Measurements from ENCODE around the gene CDK17. TPM values are rescaled to one million over a fixed set of nuclear protein-coding genes. Genes with fewer than 3 reads are reported as not detected.

Gene CDK17
- polyA plus RNA-seq, 1 of the 3 experiments (the other 2 are of a cell fraction), result 11.7 TPM

DNA sequence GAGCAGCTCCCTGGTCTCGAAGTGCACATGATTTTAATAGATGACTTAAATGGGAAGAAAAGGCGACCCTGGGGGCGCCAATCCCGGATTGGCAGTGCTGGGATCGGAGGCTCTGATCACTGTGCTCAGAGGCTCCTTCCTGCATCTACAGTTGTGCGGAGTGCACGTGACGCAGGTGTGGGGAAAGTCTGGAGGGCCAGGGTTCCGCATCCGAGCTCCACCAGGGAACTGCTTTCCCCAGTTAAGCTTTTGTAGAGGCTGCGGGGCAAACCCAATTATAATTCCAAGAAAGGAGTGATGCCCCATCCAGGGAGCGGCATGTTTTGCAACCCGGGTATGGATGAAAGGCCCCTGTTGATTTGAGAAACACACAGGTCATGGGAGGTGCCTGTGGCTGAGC is 169.6 kb downstream of the CDK17 start:
- no peak overlapping the region for H2AFZ ChIP-seq (ENCODE audit: low read depth)
- no peak for DNase-seq
- no peaks in the 10 kb centered on the region for H3F3A ChIP-seq (replicated peaks; ENCODE audit: insufficient read depth)
- H3K9me2 ChIP-seq, result no peaks in the 10 kb centered on the region
- peaks cover 0 to 8% of the 10 kb centered on the region in 2 experiments; a peak in 1 of 4 replicates for H3K4me1 ChIP-seq (ENCODE audit: control insufficient read depth in 1 of 2, insufficient read depth in 2 of 2, low read depth in 1 of 2, low read length in 1 of 2)
- ChIA-PET CTCF (interaction anchor here (0.7 to 1.8 kb wide), 3 partner anchors 15 to 108 kb away, joined by 3 to 4 read pairs (median 3); no protein-coding TSS in a partner anchor), POLR2A (interaction anchor here (0.6 kb wide), 1 partner anchor 348 kb away, joined by 3 read pairs; no protein-coding TSS in a partner anchor)
- H3K27me3 ChIP-seq (ENCODE audit: insufficient read depth), result no peaks in the 10 kb centered on the region
- H3K9ac ChIP-seq, result no peak overlapping the region
- no peaks in the 10 kb centered on the region for H3K9me3 ChIP-seq
- peaks cover 10 to 26% of the 10 kb centered on the region in 2 experiments for H3K36me3 ChIP-seq (replicated peaks in 1 of 2; ENCODE audit: control insufficient read depth in 1 of 2, insufficient read depth in 2 of 2, low read length in 1 of 2)
- H3K27ac ChIP-seq (ENCODE audit: low read depth in 2 of 2, low read length in 1 of 2), result no peak overlapping the region
- peaks cover 86% of the 10 kb centered on the region for H4K20me1 ChIP-seq (ENCODE audit: insufficient read depth)
- H3K79me2 ChIP-seq (ENCODE audit: insufficient read depth), result peaks cover 96% of the 10 kb centered on the region
- TF ChIP-seq RCOR1 (IDR thresholded peaks at IDR 0.05; ENCODE audit: low read length), result no peak
- TF ChIP-seq FOSL2 (IDR thresholded peaks at IDR 0.05; ENCODE audit: borderline replicate concordance, low read depth), result no peak
- no peak for TF ChIP-seq TAF1 (IDR thresholded peaks at IDR 0.05; ENCODE audit: borderline replicate concordance, low read depth, low read length)
- no peak for TF ChIP-seq EZH2phosphoT487 (IDR thresholded peaks at IDR 0.05; ENCODE audit: borderline replicate concordance, low read depth)
- TF ChIP-seq, protein P1, sequence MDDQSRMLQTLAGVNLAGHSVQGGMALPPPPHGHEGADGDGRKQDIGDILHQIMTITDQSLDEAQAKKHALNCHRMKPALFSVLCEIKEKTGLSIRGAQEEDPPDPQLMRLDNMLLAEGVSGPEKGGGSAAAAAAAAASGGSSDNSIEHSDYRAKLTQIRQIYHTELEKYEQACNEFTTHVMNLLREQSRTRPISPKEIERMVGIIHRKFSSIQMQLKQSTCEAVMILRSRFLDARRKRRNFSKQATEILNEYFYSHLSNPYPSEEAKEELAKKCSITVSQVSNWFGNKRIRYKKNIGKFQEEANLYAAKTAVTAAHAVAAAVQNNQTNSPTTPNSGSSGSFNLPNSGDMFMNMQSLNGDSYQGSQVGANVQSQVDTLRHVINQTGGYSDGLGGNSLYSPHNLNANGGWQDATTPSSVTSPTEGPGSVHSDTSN (IDR thresholded peaks at IDR 0.05), result no peak
- TF ChIP-seq, protein P2, sequence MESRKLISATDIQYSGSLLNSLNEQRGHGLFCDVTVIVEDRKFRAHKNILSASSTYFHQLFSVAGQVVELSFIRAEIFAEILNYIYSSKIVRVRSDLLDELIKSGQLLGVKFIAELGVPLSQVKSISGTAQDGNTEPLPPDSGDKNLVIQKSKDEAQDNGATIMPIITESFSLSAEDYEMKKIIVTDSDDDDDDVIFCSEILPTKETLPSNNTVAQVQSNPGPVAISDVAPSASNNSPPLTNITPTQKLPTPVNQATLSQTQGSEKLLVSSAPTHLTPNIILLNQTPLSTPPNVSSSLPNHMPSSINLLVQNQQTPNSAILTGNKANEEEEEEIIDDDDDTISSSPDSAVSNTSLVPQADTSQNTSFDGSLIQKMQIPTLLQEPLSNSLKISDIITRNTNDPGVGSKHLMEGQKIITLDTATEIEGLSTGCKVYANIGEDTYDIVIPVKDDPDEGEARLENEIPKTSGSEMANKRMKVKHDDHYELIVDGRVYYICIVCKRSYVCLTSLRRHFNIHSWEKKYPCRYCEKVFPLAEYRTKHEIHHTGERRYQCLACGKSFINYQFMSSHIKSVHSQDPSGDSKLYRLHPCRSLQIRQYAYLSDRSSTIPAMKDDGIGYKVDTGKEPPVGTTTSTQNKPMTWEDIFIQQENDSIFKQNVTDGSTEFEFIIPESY (IDR thresholded peaks at IDR 0.05; ENCODE audit: borderline replicate concordance, low read depth), result no peak
- TF ChIP-seq TCF12 (IDR thresholded peaks at IDR 0.05), result no peak
- TF ChIP-seq ELF1 (IDR thresholded peaks at IDR 0.05), result no peak
- TF ChIP-seq NFIC (IDR thresholded peaks at IDR 0.05; ENCODE audit: borderline replicate concordance), result no peak
- no peak for TF ChIP-seq FOXJ3 (CRISPR knock-in tag; IDR thresholded peaks at IDR 0.05)
- TF ChIP-seq, protein P3, sequence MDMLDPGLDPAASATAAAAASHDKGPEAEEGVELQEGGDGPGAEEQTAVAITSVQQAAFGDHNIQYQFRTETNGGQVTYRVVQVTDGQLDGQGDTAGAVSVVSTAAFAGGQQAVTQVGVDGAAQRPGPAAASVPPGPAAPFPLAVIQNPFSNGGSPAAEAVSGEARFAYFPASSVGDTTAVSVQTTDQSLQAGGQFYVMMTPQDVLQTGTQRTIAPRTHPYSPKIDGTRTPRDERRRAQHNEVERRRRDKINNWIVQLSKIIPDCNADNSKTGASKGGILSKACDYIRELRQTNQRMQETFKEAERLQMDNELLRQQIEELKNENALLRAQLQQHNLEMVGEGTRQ (IDR thresholded peaks at IDR 0.05; ENCODE audit: borderline replicate concordance, low read depth, low read length), result no peak
- TF ChIP-seq, protein P4, sequence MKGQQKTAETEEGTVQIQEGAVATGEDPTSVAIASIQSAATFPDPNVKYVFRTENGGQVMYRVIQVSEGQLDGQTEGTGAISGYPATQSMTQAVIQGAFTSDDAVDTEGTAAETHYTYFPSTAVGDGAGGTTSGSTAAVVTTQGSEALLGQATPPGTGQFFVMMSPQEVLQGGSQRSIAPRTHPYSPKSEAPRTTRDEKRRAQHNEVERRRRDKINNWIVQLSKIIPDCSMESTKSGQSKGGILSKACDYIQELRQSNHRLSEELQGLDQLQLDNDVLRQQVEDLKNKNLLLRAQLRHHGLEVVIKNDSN (IDR thresholded peaks at IDR 0.05; ENCODE audit: borderline replicate concordance, low read depth), result no peak
- TF ChIP-seq SMC3 (IDR thresholded peaks at IDR 0.05; ENCODE audit: low read depth, low read length), result no peak
- TF ChIP-seq GATA2 (CRISPR knock-in tag; IDR thresholded peaks at IDR 0.05), result no peak
- H3K4me2 ChIP-seq, result no peak overlapping the region
- H3K4me3 ChIP-seq (ENCODE audit: low read depth in 2 of 2, low read length in 1 of 2), result no peak overlapping the region
- WGBS (ENCODE audit: low lambda C conversion rate), result 97% methylated on average over 9 of the region's 13 CpGs
